GM19035 (cell line): ENCODE data around the gene ST8SIA2.

ENCODE experiments used
- ATAC-seq: cut with Tn5 transposase; IDR thresholded peaks from one replicate; pipeline ENCODE4 v1.9.1; 2021; ENCODE audit not compliant: unreplicated experiment

ST8SIA2 gene

GRCh38 chr15:92395098-92395635, 1.5 kb downstream of the ST8SIA2 start:
- no peak for ATAC-seq

GRCh38 chr15:92399271-92399950, 5.7 kb downstream of the ST8SIA2 start:
- no peak for ATAC-seq

GRCh38 chr15:92400573-92400972, 6.9 kb downstream of the ST8SIA2 start:
- no peak for ATAC-seq

GRCh38 chr15:92400980-92401787, 7.5 kb downstream of the ST8SIA2 start:
- ATAC-seq, result no peak

GRCh38 chr15:92402751-92403150, 9.1 kb downstream of the ST8SIA2 start:
- ATAC-seq, result no peak

- no peak for ATAC-seq
These were observed 12.3 kb downstream of the ST8SIA2 start for GRCh38 chr15:92405942-92406341.

- no peak for ATAC-seq
These were observed 13.6 kb downstream of the ST8SIA2 start for GRCh38 chr15:92407321-92407720.

GRCh38 chr15:92407916-92408315, 14.2 kb downstream of the ST8SIA2 start:
- ATAC-seq, result no peak

- no peak for ATAC-seq
These were observed 15.3 kb downstream of the ST8SIA2 start for GRCh38 chr15:92409006-92409405.

GRCh38 chr15:92409521-92409920, 15.8 kb downstream of the ST8SIA2 start:
- no peak for ATAC-seq

GRCh38 chr15:92410537-92410936, 16.9 kb downstream of the ST8SIA2 start:
- no peak for ATAC-seq

GRCh38 chr15:92411256-92411655, 17.6 kb downstream of the ST8SIA2 start:
- ATAC-seq, result no peak

- no peak for ATAC-seq
These were observed 19.8 kb downstream of the ST8SIA2 start for GRCh38 chr15:92413510-92413909.

GRCh38 chr15:92415639-92416297, 22.1 kb downstream of the ST8SIA2 start:
- ATAC-seq, result no peak

- no peak for ATAC-seq
These were observed 22.9 kb downstream of the ST8SIA2 start for GRCh38 chr15:92416557-92416956.

GRCh38 chr15:92417716-92418115, 24.0 kb downstream of the ST8SIA2 start:
- no peak for ATAC-seq

GRCh38 chr15:92418864-92419263, 25.2 kb downstream of the ST8SIA2 start:
- no peak for ATAC-seq

GRCh38 chr15:92421976-92422375, 28.3 kb downstream of the ST8SIA2 start:
- ATAC-seq, result no peak

- no peak for ATAC-seq
These were observed 32.0 kb downstream of the ST8SIA2 start for GRCh38 chr15:92425578-92426225.

GRCh38 chr15:92429378-92430068, 35.8 kb downstream of the ST8SIA2 start:
- no peak for ATAC-seq

GRCh38 chr15:92430069-92430440, 36.4 kb downstream of the ST8SIA2 start:
- ATAC-seq, result no peak
